SK-N-SH treated with all-trans-retinoic acid at 6 μM for 48 hours (cell line): ENCODE measurements around the gene PRXL2B.
"Not testable (repeated sequence)": the region's sequence is repeated elsewhere in the genome, so short reads cannot be mapped to it uniquely, and the experiment has no call there.

Experiments
- ARNTL ChIP-seq: fragments of 450-650 bp; formaldehyde crosslinking; IDR thresholded peaks from 2 replicates; pipeline ENCODE4 v1.5.0; 2020; ENCODE audit warnings: low read depth, mild to moderate bottlenecking, moderate library complexity, borderline replicate concordance
- BACH2 ChIP-seq: fragments of 250-450 bp; sonication (Bioruptor Pico); IDR thresholded peaks from 2 replicates; pipeline ENCODE4 v1.9.0; 2021; ENCODE audit warnings: mild to moderate bottlenecking, borderline replicate concordance
- ESRRG ChIP-seq: fragments of 250-450 bp; sonication (Bioruptor Pico); IDR thresholded peaks from 2 replicates; pipeline ENCODE4 v1.6.1; 2021; ENCODE audit warnings: mild to moderate bottlenecking
- GLIS3 ChIP-seq: fragments of 250-450 bp; sonication (Bioruptor Pico); IDR thresholded peaks from 2 replicates; pipeline ENCODE4 v1.5.0; 2020; ENCODE audit warnings: mild to moderate bottlenecking, moderate library complexity
- ISL1 ChIP-seq: fragments of 250-450 bp; sonication (Bioruptor Pico); IDR thresholded peaks from 2 replicates; pipeline ENCODE4 v2.1.2; 2022; ENCODE audit warnings: mild to moderate bottlenecking, moderate library complexity
- OSR1 ChIP-seq: fragments of 250-450 bp; sonication (Bioruptor Pico); IDR thresholded peaks from 2 replicates; pipeline ENCODE4 v1.8.0; 2022; ENCODE audit warnings: moderate library complexity, mild to moderate bottlenecking, inconsistent platforms
- RARB ChIP-seq: fragments of 250-450 bp; sonication (Bioruptor Pico); IDR thresholded peaks from 2 replicates; pipeline ENCODE4 v1.8.0; 2021; ENCODE audit warnings: mild to moderate bottlenecking, moderate library complexity
- TCF4 ChIP-seq: fragments of 250-450 bp; sonication (Bioruptor Pico); IDR thresholded peaks from 2 replicates; pipeline ENCODE4 v1.8.0; 2021; ENCODE audit warnings: mild to moderate bottlenecking, moderate library complexity, borderline replicate concordance
- ZFP3 ChIP-seq: fragments of 250-450 bp; sonication (Bioruptor Pico); IDR thresholded peaks from 2 replicates; pipeline ENCODE4 v1.5.0; 2020; ENCODE audit warnings: mild to moderate bottlenecking, moderate library complexity
- ZNF565 ChIP-seq: fragments of 450-650 bp; formaldehyde crosslinking; conservative IDR thresholded peaks from 2 replicates; pipeline ENCODE4 v1.5.0; 2020; ENCODE audit warnings: low read depth, mild to moderate bottlenecking, moderate library complexity
- ZNF8 ChIP-seq: fragments of 450-650 bp; formaldehyde crosslinking; IDR thresholded peaks from 2 replicates; pipeline ENCODE4 v1.5.0; 2020; ENCODE audit warnings: mild to moderate bottlenecking, moderate library complexity
- TF ChIP-seq, protein P1 (sequence below): fragments of 250-450 bp; sonication (Bioruptor Pico); IDR thresholded peaks from 2 replicates; pipeline ENCODE4 v1.8.0; 2020; ENCODE audit warnings: mild to moderate bottlenecking, moderate library complexity, borderline replicate concordance
- TF ChIP-seq, protein P2 (sequence below): fragments of 250-450 bp; sonication (Bioruptor Pico); IDR thresholded peaks from 2 replicates; pipeline ENCODE4 v1.5.1; 2020; ENCODE audit warnings: low read depth, mild to moderate bottlenecking, moderate library complexity

DNA sequence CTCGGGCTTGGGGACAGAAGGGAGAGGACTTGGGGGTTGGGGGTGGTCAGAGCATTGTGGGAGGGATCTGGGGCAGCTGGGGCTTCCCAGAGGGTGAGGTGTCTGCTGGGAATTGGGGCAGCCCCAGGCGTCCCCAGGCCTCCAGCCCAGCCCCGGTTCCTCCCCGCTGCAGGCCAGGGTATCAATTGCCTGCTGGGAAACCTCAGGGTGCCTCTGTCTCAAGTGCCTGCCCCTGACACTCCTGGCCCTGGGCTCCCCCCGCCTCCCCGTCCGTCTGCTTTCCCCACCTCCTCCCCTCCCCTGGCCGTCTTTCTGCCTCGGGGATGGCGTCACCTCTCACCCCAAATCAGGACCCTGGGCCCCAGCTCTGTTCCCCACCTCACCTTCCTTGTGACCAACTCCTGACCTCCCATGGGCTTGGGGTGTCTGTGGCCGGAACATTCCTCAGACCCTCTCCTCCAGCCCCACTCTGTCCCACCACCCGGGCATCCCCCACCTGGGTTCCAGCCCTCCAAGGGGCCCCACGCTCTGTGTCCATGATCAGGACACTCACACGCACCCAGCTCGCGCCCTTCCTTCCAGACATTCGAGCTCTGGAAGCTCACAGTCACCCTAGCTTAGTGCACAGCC, 18.3 kb upstream of the PRXL2B start:
- not testable (repeated sequence) for TF ChIP-seq BACH2; ARNTL (CRISPR knock-in tag); ZNF565 (CRISPR knock-in tag); TCF4 (CRISPR knock-in tag); ZFP3 (CRISPR knock-in tag); RARB; OSR1 (CRISPR knock-in tag); ISL1 (CRISPR knock-in tag); ESRRG; ZNF8 (CRISPR knock-in tag); GLIS3
- TF ChIP-seq, protein P1, sequence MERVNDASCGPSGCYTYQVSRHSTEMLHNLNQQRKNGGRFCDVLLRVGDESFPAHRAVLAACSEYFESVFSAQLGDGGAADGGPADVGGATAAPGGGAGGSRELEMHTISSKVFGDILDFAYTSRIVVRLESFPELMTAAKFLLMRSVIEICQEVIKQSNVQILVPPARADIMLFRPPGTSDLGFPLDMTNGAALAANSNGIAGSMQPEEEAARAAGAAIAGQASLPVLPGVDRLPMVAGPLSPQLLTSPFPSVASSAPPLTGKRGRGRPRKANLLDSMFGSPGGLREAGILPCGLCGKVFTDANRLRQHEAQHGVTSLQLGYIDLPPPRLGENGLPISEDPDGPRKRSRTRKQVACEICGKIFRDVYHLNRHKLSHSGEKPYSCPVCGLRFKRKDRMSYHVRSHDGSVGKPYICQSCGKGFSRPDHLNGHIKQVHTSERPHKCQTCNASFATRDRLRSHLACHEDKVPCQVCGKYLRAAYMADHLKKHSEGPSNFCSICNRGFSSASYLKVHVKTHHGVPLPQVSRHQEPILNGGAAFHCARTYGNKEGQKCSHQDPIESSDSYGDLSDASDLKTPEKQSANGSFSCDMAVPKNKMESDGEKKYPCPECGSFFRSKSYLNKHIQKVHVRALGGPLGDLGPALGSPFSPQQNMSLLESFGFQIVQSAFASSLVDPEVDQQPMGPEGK (CRISPR knock-in tag), result not testable (repeated sequence)
- TF ChIP-seq, protein P2, sequence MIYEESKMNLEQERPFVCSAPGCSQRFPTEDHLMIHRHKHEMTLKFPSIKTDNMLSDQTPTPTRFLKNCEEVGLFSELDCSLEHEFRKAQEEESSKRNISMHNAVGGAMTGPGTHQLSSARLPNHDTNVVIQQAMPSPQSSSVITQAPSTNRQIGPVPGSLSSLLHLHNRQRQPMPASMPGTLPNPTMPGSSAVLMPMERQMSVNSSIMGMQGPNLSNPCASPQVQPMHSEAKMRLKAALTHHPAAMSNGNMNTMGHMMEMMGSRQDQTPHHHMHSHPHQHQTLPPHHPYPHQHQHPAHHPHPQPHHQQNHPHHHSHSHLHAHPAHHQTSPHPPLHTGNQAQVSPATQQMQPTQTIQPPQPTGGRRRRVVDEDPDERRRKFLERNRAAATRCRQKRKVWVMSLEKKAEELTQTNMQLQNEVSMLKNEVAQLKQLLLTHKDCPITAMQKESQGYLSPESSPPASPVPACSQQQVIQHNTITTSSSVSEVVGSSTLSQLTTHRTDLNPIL, result not testable (repeated sequence)
